HG03025 (cell line): ENCODE results near the gene DNAJC4.
A peak's percentile ranks its signal among the peaks of the same experiment; 100 is the strongest.
"Not testable (repeated sequence)": the region's sequence is repeated elsewhere in the genome, so short reads cannot be mapped to it uniquely, and the experiment has no call there.

ENCODE experiments used
- ATAC-seq: cut with Tn5 transposase; IDR thresholded peaks from one replicate; pipeline ENCODE4 v1.9.1; 2021; ENCODE audit warnings: mild to moderate bottlenecking, moderate library complexity; ENCODE audit not compliant: unreplicated experiment, low FRiP score

DNAJC4 gene

GRCh38 chr11:64243236-64243854, 13.0 kb downstream of the DNAJC4 start:
- no peak for ATAC-seq

- no peak for ATAC-seq
Observed at GRCh38 chr11:64244107-64244506, 13.8 kb downstream of the DNAJC4 start.

DNA sequence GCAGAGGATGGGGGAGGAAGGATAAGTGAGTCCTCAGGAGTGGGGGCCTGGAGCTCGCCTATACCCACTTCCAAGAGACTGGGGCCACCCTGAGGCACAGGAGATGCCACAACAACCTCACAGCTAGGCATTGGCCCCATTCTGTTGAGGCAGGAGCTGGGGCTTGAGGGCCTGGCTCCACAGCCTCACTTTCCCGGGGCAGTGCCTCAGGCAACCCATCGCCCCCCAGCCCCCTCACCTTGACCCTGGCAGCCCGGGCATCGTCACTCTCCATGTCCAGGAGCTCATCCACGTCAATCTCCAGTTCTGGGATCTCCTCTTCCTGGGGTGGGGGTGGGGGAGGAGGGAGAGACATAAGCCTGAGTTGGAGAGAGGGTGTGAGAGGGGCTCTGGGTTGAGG, 14.6 kb downstream of the DNAJC4 start:
- no peak for ATAC-seq

- ATAC-seq: no peak
Observed at GRCh38 chr11:64245401-64245796, 15.1 kb downstream of the DNAJC4 start.

GRCh38 chr11:64245797-64246620, 15.7 kb downstream of the DNAJC4 start:
- ATAC-seq: no peak

GRCh38 chr11:64246621-64246870, 16.2 kb downstream of the DNAJC4 start:
- ATAC-seq: not testable (repeated sequence)

- peak; percentile 37 for ATAC-seq
Observed at GRCh38 chr11:64246871-64247728, 16.8 kb downstream of the DNAJC4 start, which contains the start of gene PPP1R14B. PPP1R14B (minus strand) TSS chr11:64246943; CDS start chr11:64246673, 270 bp downstream.

- ATAC-seq: peak; percentile 3
Observed at GRCh38 chr11:64247729-64248531, 17.6 kb downstream of the DNAJC4 start.

DNA sequence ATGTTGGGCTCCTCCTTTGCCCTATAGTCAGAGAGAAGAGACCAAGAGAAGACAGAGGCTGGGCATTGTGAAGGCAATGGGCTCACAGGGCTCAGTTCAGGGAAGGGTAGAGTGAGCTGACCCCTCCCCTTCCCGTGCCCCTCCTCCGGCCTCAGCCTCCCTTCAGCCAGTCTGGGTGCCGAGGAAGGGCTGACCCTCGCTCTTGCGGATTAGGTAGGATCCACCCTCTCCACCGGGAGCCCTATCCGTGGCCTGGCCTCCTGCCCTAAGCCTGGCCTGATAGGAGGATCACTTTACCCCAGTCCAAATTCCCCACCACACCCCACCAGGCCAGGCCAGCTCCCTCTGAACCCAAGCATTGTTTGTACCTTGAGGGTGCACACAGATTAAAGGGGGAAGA, 18.2 kb downstream of the DNAJC4 start:
- no peak for ATAC-seq

DNA sequence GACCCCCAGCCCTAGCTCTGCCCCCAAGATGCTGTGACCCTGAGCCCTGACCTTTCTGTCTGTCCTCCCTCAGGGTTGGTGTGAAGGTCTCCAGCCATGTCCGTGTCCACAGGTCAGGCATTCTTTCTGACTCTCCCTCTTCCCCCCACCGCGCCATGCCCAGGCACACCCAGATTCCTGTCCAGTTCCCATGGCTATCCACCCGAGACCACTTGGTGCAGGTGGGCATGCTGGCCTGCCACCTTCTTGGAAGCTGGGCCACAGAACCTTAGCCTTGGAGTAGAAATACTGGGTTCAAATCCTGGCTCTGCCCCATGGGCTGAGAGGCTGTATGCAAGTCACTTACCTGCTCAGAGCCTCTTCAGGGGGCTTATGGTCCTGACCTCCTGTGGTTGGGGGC, 18.7 kb downstream of the DNAJC4 start:
- ATAC-seq: no peak

DNA sequence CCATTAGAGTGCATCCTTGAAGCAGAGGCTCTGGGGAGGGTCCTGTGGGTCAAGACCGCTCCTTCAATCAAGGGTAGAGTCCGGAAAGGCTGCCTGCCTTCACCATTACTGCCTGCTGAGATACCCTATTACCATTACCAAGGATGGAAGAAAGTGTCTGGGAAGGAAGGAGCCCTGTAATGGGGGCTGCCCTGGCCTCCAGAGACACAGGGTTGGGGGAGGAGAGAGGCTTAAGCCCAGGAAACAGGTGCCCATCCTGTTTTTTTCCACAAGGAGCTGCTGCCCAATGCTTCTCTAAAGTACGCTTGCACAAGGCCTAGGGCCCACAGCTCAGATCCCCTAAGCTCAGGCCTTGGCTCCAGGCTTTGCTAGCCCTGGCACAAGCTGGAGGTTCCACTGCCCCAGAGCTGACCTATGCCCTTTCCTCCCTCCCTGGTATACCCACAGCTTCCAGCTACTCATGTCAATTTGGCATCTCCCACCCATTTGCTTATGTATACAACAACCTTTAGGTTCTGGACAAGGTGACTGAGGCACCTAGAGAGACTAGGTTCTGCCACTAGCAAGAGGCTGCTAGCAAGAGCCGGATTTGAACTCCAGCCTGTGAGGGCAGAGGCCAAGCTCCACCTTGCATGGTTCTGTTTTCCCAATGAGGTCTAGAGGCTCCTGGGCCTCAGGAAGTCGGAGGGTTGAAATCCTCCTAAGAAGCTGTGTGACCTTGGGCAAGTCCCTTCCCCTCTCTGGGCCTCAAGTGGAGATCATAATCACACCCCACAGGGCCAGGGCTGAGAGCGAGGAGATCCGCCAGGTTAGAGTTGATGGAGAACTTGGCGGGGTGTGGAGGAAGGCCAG, 19.4 kb downstream of the DNAJC4 start:
- no peak for ATAC-seq

DNA sequence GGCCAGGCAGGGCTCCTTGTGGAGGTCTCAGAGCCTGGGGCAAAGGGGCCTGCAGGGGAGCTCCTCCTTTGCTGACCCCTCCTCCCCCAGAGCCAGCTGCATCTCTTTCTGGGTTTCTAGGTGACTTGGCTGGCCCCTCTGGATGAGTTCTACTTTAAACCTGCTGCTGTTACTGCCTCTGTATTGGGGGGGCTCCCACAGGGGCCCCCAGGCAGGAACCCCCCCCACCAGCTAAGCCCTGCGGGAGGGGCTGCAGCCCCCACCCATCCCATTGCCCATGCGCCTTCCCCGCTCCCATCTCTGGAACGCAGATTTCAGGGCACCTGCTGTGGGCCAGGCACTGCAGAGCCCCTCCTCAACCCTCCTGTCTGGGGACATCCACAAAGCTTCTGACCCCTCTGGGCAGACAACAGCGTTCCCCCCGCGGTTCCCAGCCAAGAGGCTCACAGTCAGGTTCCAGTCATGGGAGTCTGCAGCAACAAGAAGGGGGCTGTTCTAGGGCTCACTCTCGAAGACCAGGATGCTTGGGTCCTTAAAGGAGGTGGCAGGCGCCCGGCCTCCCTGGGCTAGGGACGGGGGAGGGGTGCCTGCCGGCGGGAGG, 20.2 kb downstream of the DNAJC4 start:
- ATAC-seq: no peak

- no peak for ATAC-seq
Observed at GRCh38 chr11:64251016-64251752, 20.8 kb downstream of the DNAJC4 start, which contains the start of gene PLCB3. PLCB3 (plus strand) TSS chr11:64251530; CDS start chr11:64251650, 120 bp downstream.

- no peak for ATAC-seq
Observed at GRCh38 chr11:64251753-64252002, 21.3 kb downstream of the DNAJC4 start.

GRCh38 chr11:64252003-64252872, 21.9 kb downstream of the DNAJC4 start:
- no peak for ATAC-seq

DNA sequence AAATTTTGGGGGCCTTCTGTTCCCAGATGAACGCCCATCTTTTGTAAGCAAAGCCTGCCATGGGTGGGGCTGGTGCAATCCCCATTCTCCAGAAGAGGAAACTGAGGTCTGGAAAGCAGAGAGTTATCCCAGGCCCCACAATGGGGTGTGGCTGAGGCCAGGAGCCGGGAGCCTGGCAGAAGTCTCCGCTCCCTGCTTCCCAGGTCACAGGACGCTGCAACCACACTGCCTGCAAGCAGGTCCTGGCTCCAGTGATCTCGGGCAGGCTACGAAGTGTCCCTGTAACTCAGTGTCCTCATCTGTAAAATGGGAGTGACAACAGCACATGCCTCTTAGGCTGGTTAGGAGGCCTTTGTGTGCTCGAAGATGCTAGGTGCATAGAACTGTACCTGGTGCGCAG, 22.7 kb downstream of the DNAJC4 start:
- no peak for ATAC-seq

DNA sequence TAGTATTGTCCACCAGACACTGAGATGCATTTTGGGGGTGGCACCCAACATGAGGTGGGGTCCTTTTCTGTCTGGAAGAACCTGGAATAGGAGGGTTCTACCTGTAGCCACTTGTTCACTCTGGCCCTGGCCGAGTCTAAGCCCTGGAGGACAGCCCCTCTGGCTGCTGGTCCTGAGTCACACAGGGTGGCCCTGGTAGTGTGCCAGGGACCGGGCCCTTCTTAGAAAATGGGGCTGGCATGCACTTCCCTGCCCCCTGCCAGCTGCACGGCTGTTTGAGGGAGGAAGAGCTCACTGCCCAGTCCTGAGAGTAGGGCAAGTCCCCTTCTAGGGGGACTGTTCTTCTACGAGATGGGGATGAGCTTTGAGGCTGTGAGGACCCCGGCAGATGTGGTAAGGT, 23.1 kb downstream of the DNAJC4 start:
- ATAC-seq: no peak

DNA sequence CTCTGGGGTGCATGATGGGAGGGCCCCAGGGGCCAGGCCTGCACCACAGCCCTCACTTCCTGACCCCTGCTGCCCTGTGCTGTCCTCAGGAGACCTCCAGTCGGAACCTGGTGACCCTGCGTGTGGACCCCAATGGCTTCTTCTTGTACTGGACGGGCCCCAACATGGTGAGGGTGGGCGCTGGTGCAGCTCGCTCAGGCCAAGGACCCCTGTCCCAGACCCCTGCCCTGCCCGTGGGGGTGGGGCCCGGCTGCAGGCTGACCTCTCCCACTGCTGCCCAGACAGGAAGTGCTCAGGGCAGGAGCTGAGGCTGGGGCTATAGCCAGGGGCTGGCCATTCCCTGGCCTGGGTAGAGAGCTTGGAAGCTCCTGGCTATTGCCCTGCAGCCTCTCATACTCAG, 24.0 kb downstream of the DNAJC4 start:
- ATAC-seq: no peak
